Liver (tissue), 3 donors: ENCODE data around the gene TPSD1.

ENCODE experiments used
- CTCF ChIP-seq: fragments of 150-350 bp; IDR thresholded peaks from 2 replicates; pipeline ENCODE4 v1.5.1; 2017; ENCODE audit warnings: improper control_type of control experiment, low read depth, low read length; ENCODE audit not compliant: missing input control
- EGR1 ChIP-seq, 2 donors: IDR thresholded peaks; 2 replicates each; pipeline ENCODE4 v1.6.1; 2016 to 2018; ENCODE audit warnings: antibody characterized with exemption in 2 of 2, low read depth in 2 of 2
- FOXA1 ChIP-seq: IDR thresholded peaks from 2 replicates; pipeline ENCODE4 v1.6.1; 2016; ENCODE audit warnings: antibody characterized with exemption
- GABPA ChIP-seq, 2 donors: IDR thresholded peaks in 1 of 2; conservative IDR thresholded peaks in 1 of 2; 2 replicates each; pipeline ENCODE4 v1.6.1; 2016; ENCODE audit warnings: antibody characterized with exemption in 2 of 2, mild to moderate bottlenecking in 1 of 2, moderate library complexity in 1 of 2
- JUND ChIP-seq, 2 donors: IDR thresholded peaks; 2 replicates each; pipeline ENCODE4 v1.6.1; 2016; ENCODE audit warnings: antibody characterized with exemption in 2 of 2
- RAD21 ChIP-seq, 2 donors: IDR thresholded peaks; 2 replicates each; pipeline ENCODE4 v1.6.1; 2016; ENCODE audit warnings: antibody characterized with exemption in 2 of 2, mild to moderate bottlenecking in 2 of 2
- REST ChIP-seq: IDR thresholded peaks from 2 replicates; pipeline ENCODE4 v1.6.1; 2016; ENCODE audit warnings: antibody characterized with exemption, mild to moderate bottlenecking
- RXRA ChIP-seq, 2 donors: IDR thresholded peaks; 2 replicates each; pipeline ENCODE4 v1.6.1; 2017 to 2018; ENCODE audit warnings: antibody characterized with exemption in 2 of 2, mild to moderate bottlenecking in 1 of 2
- SP1 ChIP-seq: IDR thresholded peaks from 2 replicates; pipeline ENCODE4 v1.6.1; 2018; ENCODE audit warnings: antibody characterized with exemption, mild to moderate bottlenecking
- TAF1 ChIP-seq: conservative IDR thresholded peaks from 2 replicates; pipeline ENCODE4 v1.6.1; 2016; ENCODE audit warnings: antibody characterized with exemption, mild to moderate bottlenecking
- YY1 ChIP-seq: IDR thresholded peaks from 2 replicates; pipeline ENCODE4 v1.6.1; 2016; ENCODE audit warnings: antibody characterized with exemption, mild to moderate bottlenecking
- TF ChIP-seq, protein P1 (sequence below): IDR thresholded peaks from 2 replicates; pipeline ENCODE4 v1.6.1; 2016; ENCODE audit warnings: antibody characterized with exemption
- donor health status: healthy.
- donor health status: healthy.

DNA sequence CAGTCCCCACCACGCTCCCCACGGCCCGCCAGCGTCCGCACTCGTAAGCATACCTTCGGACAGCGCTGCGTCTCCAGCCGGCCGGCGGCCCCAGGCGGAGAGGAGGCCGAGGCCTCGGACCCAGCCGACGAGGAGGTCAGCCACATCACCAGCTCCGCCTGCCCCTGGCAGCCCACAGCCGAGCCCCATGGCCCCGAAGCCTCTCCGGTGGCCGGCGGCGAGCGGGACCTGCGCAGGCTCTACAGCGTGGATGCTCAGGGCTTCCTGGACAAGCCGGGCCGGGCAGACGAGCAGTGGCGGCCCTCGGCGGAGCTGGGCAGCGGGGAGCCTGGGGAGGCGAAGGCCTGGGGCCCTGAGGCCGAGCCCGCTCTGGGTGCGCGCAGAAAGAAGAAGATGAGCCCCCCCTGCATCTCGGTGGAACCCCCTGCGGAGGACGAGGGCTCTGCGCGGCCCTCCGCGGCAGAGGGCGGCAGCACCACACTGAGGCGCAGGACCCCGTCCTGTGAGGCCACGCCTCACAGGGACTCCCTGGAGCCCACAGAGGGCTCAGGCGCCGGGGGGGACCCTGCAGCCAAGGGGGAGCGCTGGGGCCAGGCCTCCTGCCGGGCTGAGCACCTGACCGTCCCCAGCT lies 35.7 kb upstream of the TPSD1 start:
- TF ChIP-seq CTCF (no peak), SP1 (no peak), TAF1 (no peak), YY1 (no peak), REST (no peak), RAD21 (IDR thresholded peaks at IDR 0.05) (no peak), JUND (IDR thresholded peaks at IDR 0.05) (no peak), FOXA1 (no peak), EGR1 (IDR thresholded peaks at IDR 0.05; ENCODE audit: low read depth in 2 of 2) (no peak), GABPA (IDR thresholded peaks at IDR 0.05 in 1 of 2, conservative IDR thresholded peaks at IDR 0.05 in 1 of 2) (no peak), RXRA (IDR thresholded peaks at IDR 0.05) (no peak)
- TF ChIP-seq, protein P1, sequence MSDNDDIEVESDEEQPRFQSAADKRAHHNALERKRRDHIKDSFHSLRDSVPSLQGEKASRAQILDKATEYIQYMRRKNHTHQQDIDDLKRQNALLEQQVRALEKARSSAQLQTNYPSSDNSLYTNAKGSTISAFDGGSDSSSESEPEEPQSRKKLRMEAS: no peak
